ENCODE data around the gene APC.
"Not testable (repeated sequence)": the region's sequence is repeated elsewhere in the genome, so short reads cannot be mapped to it uniquely, and the experiment has no call there.

The APC gene

GRCh38 chr5:112857866-112858265 lies 120.2 kb downstream of the APC start:
- DNase-seq (ENCODE audit: low read depth in 2 of 2): no peak

- not testable (repeated sequence) for DNase-seq (ENCODE audit: low read depth in 2 of 2)
These were observed 122.9 kb downstream of the APC start for GRCh38 chr5:112860571-112860928.

- DNase-seq (ENCODE audit: low read depth in 2 of 2): peak; percentile 79 to 80
These were observed 123.4 kb downstream of the APC start, which contains the start of gene SRP19 for GRCh38 chr5:112860929-112861637. Gene SRP19 (plus strand): TSS chr5:112861287. CDS start chr5:112861377, 90 bp downstream.

GRCh38 chr5:112861638-112861985 lies 123.9 kb downstream of the APC start:
- DNase-seq (ENCODE audit: low read depth in 2 of 2): no peak

GRCh38 chr5:112862085-112862484 lies 124.4 kb downstream of the APC start:
- no peak for DNase-seq (ENCODE audit: low read depth in 2 of 2)

GRCh38 chr5:112863549-112863948 lies 125.9 kb downstream of the APC start:
- DNase-seq (ENCODE audit: low read depth in 2 of 2): no peak

- DNase-seq (ENCODE audit: low read depth in 2 of 2): no peak
These were observed 127.4 kb downstream of the APC start for GRCh38 chr5:112865128-112865527.

GRCh38 chr5:112866739-112867138 lies 129.1 kb downstream of the APC start:
- no peak for DNase-seq (ENCODE audit: low read depth in 2 of 2)

GRCh38 chr5:112867411-112867810 lies 129.7 kb downstream of the APC start:
- no peak for DNase-seq (ENCODE audit: low read depth in 2 of 2)

- no peak for DNase-seq (ENCODE audit: low read depth in 2 of 2)
These were observed 132.3 kb downstream of the APC start for GRCh38 chr5:112869948-112870347.

- DNase-seq (ENCODE audit: low read depth in 2 of 2): no peak
These were observed 133.3 kb downstream of the APC start for GRCh38 chr5:112870966-112871365.

- no peak for DNase-seq (ENCODE audit: low read depth in 2 of 2)
These were observed 138.7 kb downstream of the APC start for GRCh38 chr5:112876362-112876761.

GRCh38 chr5:112878101-112878500 lies 140.4 kb downstream of the APC start:
- DNase-seq (ENCODE audit: low read depth in 2 of 2): no peak

- DNase-seq (ENCODE audit: low read depth in 2 of 2): peak; percentile 12 to 19
These were observed 141.1 kb downstream of the APC start for GRCh38 chr5:112878760-112879159.

GRCh38 chr5:112880219-112880964 lies 142.7 kb downstream of the APC start:
- DNase-seq (ENCODE audit: low read depth in 2 of 2): no peak

GRCh38 chr5:112883192-112883591 lies 145.5 kb downstream of the APC start:
- DNase-seq (ENCODE audit: low read depth in 2 of 2): no peak

GRCh38 chr5:112885001-112885400 lies 147.3 kb downstream of the APC start:
- no peak for DNase-seq (ENCODE audit: low read depth in 2 of 2)

GRCh38 chr5:112886975-112887374 lies 149.3 kb downstream of the APC start:
- DNase-seq (ENCODE audit: low read depth in 2 of 2): peak in 1 of 2 donors; percentile 8

- DNase-seq (ENCODE audit: low read depth in 2 of 2): not testable (repeated sequence)
These were observed 154.4 kb downstream of the APC start for GRCh38 chr5:112892066-112892465.

GRCh38 chr5:112892776-112893175 lies 155.1 kb downstream of the APC start:
- no peak for DNase-seq (ENCODE audit: low read depth in 2 of 2)

GRCh38 chr5:112895682-112896081 lies 158.0 kb downstream of the APC start:
- no peak for DNase-seq (ENCODE audit: low read depth in 2 of 2)

Data from stimulated activated CD8-positive, alpha-beta memory T cell treated with anti-CD3 and anti-CD28 coated beads, Interleukin-7, amount 100 ng/mL, for 1 hour (primary cell).